K562 (cell line): Measurements from ENCODE around the gene PPP1R3A.

ENCODE experiments used
- CTCF ChIP-seq, 3 experiments: IDR thresholded peaks in 2 of 3; conservative IDR thresholded peaks in 1 of 3; 2 replicates each; pipeline ENCODE4 v1.5.1; 2011 to 2012; ENCODE audit warnings: low read length in 3 of 3, mild to moderate bottlenecking in 3 of 3, control low read depth in 2 of 3, improper control_type of control experiment in 1 of 3, inconsistent platforms in 1 of 3, low read depth in 1 of 3, mixed read lengths in 1 of 3, moderate library complexity in 1 of 3; ENCODE audit not compliant: insufficient read depth in 2 of 3
- DPF2 ChIP-seq: fragments of 450-650 bp; IDR thresholded peaks from 2 replicates; pipeline ENCODE4 v1.6.1; 2016
- MYC ChIP-seq, 2 experiments: fragments of 250-450 bp in 1 of 2; sonication (Bioruptor Pico) in 1 of 2; IDR thresholded peaks; 2 replicates each; pipeline versions ENCODE4 v1.5.1 to v1.6.1; 2012 to 2021; ENCODE audit warnings: low read depth in 2 of 2, borderline replicate concordance in 1 of 2, improper control_type of control experiment in 1 of 2, low read length in 1 of 2, mild to moderate bottlenecking in 1 of 2, moderate library complexity in 1 of 2
- NFE2 ChIP-seq: IDR thresholded peaks from 2 replicates; pipeline ENCODE4 v1.6.1; 2014; ENCODE audit warnings: antibody characterized with exemption, low read depth

- TF ChIP-seq NFE2 (no peak), CTCF (IDR thresholded peaks at IDR 0.05 in 2 of 3, conservative IDR thresholded peaks at IDR 0.05 in 1 of 3; ENCODE audit: insufficient read depth in 2 of 3, low read depth in 1 of 3, low read length in 3 of 3) (no peak), MYC (IDR thresholded peaks at IDR 0.05; ENCODE audit: low read depth, low read length) (no peak), MYC (CRISPR knock-in tag; IDR thresholded peaks at IDR 0.05; ENCODE audit: borderline replicate concordance, low read depth) (no peak), DPF2 (no peak)
Observed at GRCh38 chr7:113828581-113828980, 90.2 kb downstream of the PPP1R3A start.
